NB4 (cell line): ENCODE results near the gene MAP3K9.

ENCODE experiments used
- DNase-seq: peaks from one replicate; pipeline ENCODE4 v3.0.0; 2010; ENCODE audit warnings: low read depth
- H3K4me3 ChIP-seq: one replicate; pipeline ENCODE4 v1.5.1; 2011; ENCODE audit warnings: mild to moderate bottlenecking, low read depth, low read length, moderate library complexity
- CTCF ChIP-seq: IDR thresholded peaks from one replicate; pipeline ENCODE4 v1.5.1; 2012; ENCODE audit warnings: low read depth, low read length
- MAX ChIP-seq: IDR thresholded peaks from 2 replicates; pipeline ENCODE4 v1.6.1; 2011; ENCODE audit warnings: low read depth, low read length
- MYC ChIP-seq: IDR thresholded peaks from 2 replicates; pipeline ENCODE4 v1.6.1; 2011; ENCODE audit warnings: low read depth, low read length
- POLR2A ChIP-seq: IDR thresholded peaks from 2 replicates; pipeline ENCODE4 v1.6.1; 2011; ENCODE audit warnings: mild to moderate bottlenecking; ENCODE audit not compliant: insufficient read length; ENCODE audit errors: extremely low read depth

MAP3K9 gene

GRCh38 chr14:70755655-70756054, 53.7 kb downstream of the MAP3K9 start:
- no peak overlapping the region for H3K4me3 ChIP-seq
- no peak for TF ChIP-seq CTCF
- TF ChIP-seq POLR2A = no peak
- TF ChIP-seq MAX = no peak
- TF ChIP-seq MYC = no peak
- DNase-seq = no peak

- TF ChIP-seq POLR2A (no peak), MYC (no peak), CTCF (no peak), MAX (no peak)
- H3K4me3 ChIP-seq = no peak overlapping the region
- no peak for DNase-seq
Measured at GRCh38 chr14:70754991-70755390, 54.3 kb downstream of the MAP3K9 start.

- no peak for DNase-seq
- TF ChIP-seq POLR2A (no peak), CTCF (no peak), MYC (no peak), MAX (no peak)
- H3K4me3 ChIP-seq = no peak overlapping the region
Measured at GRCh38 chr14:70753518-70753953, 55.8 kb downstream of the MAP3K9 start.

GRCh38 chr14:70748422-70748821, 60.9 kb downstream of the MAP3K9 start:
- no peak for DNase-seq
- TF ChIP-seq CTCF (no peak), MYC (no peak), MAX (no peak), POLR2A (no peak)
- no peak overlapping the region for H3K4me3 ChIP-seq

GRCh38 chr14:70744641-70745040, 64.7 kb downstream of the MAP3K9 start:
- DNase-seq = no peak
- H3K4me3 ChIP-seq = no peak overlapping the region
- TF ChIP-seq MYC (no peak), POLR2A (no peak), MAX (no peak), CTCF (no peak)

- DNase-seq = no peak
- TF ChIP-seq POLR2A = no peak
- no peak overlapping the region for H3K4me3 ChIP-seq
Measured at GRCh38 chr14:70742316-70742715, 67.0 kb downstream of the MAP3K9 start.
